Purkinje cell (primary cell): Measurements from ENCODE around the gene METTL21A. TPM values are rescaled to one million over a fixed set of nuclear protein-coding genes. Genes with fewer than 3 reads are reported as not detected.

Experiments
- polyA plus RNA-seq: library from polyadenylated mRNA; unstranded; fragments of >200 nt; fragmentation: Nextera tagmentation; gene quantifications from 2 replicates; pipeline ENCODE4 v1.2.1, GENCODE V29; 2014

Gene METTL21A
- polyA plus RNA-seq: 73.9 and 79.7 TPM in 2 replicates

DNA sequence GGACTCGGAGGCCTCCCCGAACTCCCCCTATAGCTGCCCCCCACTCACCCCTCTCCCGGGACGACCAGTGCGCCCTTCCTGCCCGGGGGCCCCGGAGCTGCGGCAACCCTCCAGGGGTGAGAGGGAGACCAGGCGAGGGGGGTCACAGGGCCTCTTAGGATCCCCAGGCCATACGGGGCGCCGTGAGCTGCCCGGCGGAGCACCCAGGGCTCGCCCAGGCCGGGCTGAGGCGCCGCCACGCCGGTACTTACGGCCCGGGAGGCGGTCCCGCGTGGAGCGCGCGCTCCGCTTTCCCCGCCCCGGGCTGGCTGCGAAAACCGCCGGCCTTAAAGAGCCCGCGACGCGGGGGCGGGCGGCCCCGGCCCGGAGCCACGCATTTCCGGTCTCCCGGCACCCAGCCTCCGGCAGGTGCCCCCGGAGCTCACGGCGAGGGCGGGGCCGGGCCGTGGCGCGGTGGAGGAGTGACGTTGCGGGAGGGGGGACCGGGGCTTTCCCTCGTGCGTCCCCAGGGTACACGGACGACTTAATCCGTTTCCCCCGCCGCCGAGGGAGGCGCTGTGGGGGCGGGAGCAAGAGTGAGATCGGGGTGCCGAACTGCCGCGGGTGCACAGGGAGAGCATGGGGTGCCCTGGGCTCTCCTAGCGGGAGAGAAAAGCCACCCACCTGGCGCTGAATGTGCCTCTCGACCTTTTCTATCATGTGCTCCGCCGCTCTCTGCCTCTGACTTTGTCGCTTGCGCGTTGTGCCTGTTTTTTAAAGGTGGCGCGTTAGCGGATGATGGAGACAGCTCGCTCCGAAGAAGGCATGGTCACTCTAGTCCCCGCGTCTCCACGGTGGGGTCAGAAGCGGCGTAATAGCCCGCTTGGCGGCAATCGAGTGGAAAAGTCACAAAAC, at the start of gene METTL21A:
Gene METTL21A (minus strand): TSS at position 381 of the 894 bp plus-strand sequence. CDS start 1,019 bp downstream, outside the sequence.

Other genes starting within 250 kb of the METTL21A start
- 22.7 and 30.7 TPM in 2 replicates for gene CREB1, start 95.4 kb downstream of the METTL21A start, polyA plus RNA-seq
- gene CCNYL1, start 86.2 kb upstream of the METTL21A start, polyA plus RNA-seq: 1.5 and 5.3 TPM in 2 replicates
- gene FZD5, start 144.5 kb upstream of the METTL21A start, polyA plus RNA-seq: 0.04 TPM in 1 of 2 replicates, not detected in the other